ENCODE results near the gene PPP2R1A.

DNA sequence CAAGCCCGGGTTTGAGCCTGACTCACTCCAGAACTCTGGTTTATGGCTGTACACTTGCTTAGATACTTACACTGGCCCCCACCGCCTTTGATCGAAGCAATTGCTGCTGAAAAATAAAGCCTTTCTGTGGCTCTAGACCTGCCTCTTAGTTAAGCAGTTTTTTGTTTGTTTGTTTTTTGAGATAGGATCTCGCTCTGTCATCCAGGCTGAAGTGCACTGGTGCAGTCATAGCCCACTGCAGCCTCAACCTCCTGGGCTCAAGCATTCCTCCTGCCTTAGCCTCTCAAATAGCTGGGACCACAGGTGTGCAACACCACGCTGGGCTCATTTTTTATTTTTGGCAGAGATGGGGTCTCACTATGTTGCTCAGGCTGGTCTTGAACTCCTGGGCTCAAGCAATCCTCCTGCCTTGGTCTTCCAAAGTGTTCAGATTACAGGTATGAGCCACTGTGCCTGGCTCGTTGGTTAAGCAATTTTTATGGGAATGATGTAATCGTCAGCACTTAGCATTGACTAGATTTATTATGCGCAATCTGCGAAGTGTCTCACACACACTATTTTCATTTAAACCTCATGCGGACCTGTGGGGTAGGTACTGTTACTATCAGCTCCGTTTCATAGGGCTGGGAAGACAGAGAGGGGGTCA is 22.2 kb downstream of the PPP2R1A start:
- TF ChIP-seq, protein P1, sequence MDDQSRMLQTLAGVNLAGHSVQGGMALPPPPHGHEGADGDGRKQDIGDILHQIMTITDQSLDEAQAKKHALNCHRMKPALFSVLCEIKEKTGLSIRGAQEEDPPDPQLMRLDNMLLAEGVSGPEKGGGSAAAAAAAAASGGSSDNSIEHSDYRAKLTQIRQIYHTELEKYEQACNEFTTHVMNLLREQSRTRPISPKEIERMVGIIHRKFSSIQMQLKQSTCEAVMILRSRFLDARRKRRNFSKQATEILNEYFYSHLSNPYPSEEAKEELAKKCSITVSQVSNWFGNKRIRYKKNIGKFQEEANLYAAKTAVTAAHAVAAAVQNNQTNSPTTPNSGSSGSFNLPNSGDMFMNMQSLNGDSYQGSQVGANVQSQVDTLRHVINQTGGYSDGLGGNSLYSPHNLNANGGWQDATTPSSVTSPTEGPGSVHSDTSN (CRISPR knock-in tag; IDR thresholded peaks at IDR 0.05): no peak
- no peak for TF ChIP-seq ZNF37A (tag by site-specific recombination; IDR thresholded peaks at IDR 0.05)
- TF ChIP-seq GLIS1 (tag by site-specific recombination; IDR thresholded peaks at IDR 0.05): no peak
- TF ChIP-seq, protein P2, sequence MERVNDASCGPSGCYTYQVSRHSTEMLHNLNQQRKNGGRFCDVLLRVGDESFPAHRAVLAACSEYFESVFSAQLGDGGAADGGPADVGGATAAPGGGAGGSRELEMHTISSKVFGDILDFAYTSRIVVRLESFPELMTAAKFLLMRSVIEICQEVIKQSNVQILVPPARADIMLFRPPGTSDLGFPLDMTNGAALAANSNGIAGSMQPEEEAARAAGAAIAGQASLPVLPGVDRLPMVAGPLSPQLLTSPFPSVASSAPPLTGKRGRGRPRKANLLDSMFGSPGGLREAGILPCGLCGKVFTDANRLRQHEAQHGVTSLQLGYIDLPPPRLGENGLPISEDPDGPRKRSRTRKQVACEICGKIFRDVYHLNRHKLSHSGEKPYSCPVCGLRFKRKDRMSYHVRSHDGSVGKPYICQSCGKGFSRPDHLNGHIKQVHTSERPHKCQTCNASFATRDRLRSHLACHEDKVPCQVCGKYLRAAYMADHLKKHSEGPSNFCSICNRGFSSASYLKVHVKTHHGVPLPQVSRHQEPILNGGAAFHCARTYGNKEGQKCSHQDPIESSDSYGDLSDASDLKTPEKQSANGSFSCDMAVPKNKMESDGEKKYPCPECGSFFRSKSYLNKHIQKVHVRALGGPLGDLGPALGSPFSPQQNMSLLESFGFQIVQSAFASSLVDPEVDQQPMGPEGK (tag by site-specific recombination; IDR thresholded peaks at IDR 0.05): no peak
- TF ChIP-seq, protein P3, sequence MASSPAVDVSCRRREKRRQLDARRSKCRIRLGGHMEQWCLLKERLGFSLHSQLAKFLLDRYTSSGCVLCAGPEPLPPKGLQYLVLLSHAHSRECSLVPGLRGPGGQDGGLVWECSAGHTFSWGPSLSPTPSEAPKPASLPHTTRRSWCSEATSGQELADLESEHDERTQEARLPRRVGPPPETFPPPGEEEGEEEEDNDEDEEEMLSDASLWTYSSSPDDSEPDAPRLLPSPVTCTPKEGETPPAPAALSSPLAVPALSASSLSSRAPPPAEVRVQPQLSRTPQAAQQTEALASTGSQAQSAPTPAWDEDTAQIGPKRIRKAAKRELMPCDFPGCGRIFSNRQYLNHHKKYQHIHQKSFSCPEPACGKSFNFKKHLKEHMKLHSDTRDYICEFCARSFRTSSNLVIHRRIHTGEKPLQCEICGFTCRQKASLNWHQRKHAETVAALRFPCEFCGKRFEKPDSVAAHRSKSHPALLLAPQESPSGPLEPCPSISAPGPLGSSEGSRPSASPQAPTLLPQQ (tag by site-specific recombination; IDR thresholded peaks at IDR 0.05): no peak
- TF ChIP-seq, protein P4, sequence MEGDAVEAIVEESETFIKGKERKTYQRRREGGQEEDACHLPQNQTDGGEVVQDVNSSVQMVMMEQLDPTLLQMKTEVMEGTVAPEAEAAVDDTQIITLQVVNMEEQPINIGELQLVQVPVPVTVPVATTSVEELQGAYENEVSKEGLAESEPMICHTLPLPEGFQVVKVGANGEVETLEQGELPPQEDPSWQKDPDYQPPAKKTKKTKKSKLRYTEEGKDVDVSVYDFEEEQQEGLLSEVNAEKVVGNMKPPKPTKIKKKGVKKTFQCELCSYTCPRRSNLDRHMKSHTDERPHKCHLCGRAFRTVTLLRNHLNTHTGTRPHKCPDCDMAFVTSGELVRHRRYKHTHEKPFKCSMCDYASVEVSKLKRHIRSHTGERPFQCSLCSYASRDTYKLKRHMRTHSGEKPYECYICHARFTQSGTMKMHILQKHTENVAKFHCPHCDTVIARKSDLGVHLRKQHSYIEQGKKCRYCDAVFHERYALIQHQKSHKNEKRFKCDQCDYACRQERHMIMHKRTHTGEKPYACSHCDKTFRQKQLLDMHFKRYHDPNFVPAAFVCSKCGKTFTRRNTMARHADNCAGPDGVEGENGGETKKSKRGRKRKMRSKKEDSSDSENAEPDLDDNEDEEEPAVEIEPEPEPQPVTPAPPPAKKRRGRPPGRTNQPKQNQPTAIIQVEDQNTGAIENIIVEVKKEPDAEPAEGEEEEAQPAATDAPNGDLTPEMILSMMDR (tag by site-specific recombination; IDR thresholded peaks at IDR 0.05): no peak
- no peak for TF ChIP-seq ZNF791 (tag by site-specific recombination; IDR thresholded peaks at IDR 0.05)
- no peak for TF ChIP-seq MEIS1 (CRISPR knock-in tag; IDR thresholded peaks at IDR 0.05; ENCODE audit: borderline replicate concordance)
- no peak for TF ChIP-seq TCF7L2 (IDR thresholded peaks at IDR 0.05; ENCODE audit: borderline replicate concordance, low read depth, low read length)
- no peak for TF ChIP-seq ZNF837 (tag by site-specific recombination; IDR thresholded peaks at IDR 0.05)
- TF ChIP-seq, protein P5, sequence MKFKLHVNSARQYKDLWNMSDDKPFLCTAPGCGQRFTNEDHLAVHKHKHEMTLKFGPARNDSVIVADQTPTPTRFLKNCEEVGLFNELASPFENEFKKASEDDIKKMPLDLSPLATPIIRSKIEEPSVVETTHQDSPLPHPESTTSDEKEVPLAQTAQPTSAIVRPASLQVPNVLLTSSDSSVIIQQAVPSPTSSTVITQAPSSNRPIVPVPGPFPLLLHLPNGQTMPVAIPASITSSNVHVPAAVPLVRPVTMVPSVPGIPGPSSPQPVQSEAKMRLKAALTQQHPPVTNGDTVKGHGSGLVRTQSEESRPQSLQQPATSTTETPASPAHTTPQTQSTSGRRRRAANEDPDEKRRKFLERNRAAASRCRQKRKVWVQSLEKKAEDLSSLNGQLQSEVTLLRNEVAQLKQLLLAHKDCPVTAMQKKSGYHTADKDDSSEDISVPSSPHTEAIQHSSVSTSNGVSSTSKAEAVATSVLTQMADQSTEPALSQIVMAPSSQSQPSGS (tag by site-specific recombination; IDR thresholded peaks at IDR 0.05; ENCODE audit: low read depth): no peak
